ENCODE results near the gene SLC35D1.
"Not testable (repeated sequence)": the region's sequence is repeated elsewhere in the genome, so short reads cannot be mapped to it uniquely, and the experiment has no call there.

The SLC35D1 gene

GRCh38 chr1:67053785-67054772 is at the start of gene SLC35D1:
TSS of gene SLC35D1 (minus strand) at chr1:67054148. CDS start at chr1:67054013, 135 bp downstream.
- DNase-seq (ENCODE audit: low spot score), result peak; percentile 77

GRCh38 chr1:67103548-67103947 is 49.6 kb upstream of the SLC35D1 start:
- DNase-seq (ENCODE audit: low spot score), result no peak

DNA sequence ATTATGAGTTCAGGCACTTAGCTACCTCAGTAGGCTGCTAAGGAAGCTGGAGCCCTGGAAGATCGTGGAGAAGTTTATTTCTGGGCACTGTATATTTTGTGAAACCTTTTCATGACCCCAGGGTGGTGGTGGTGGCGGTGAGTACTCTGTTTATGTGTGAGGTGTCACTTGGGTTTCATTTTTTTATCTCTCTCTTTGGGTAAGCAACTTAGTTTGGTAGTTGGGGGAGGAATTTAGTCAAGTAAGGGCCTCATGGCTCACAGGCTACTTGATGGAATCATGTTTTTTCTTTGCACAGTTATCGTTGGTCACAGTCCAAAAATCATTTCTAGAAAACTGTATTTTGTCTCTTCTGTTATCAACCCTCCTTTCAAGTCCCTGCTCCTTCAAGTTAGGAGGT is 46.9 kb upstream of the SLC35D1 start:
- DNase-seq (ENCODE audit: low spot score), result no peak

DNA sequence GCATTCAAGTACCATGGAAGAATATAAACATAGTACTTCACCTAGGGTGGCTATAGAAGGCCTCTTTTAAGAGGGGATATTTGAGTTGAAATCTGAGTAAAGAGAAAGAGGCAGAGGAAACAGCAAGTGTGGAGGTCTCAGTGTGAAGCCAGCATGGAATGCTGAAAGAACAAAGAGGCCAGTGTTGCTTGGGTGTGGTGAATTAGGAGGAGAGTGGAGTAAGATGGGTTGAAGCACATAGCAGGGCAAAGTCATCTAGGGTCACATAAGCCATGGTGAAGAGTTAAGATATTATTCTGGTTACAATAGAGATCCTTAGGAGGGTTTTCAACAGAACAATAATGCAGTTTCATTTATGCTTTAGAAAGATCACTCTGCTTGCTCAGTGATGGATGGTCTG is 43.4 kb upstream of the SLC35D1 start:
- DNase-seq (ENCODE audit: low spot score), result peak; percentile 4

DNA sequence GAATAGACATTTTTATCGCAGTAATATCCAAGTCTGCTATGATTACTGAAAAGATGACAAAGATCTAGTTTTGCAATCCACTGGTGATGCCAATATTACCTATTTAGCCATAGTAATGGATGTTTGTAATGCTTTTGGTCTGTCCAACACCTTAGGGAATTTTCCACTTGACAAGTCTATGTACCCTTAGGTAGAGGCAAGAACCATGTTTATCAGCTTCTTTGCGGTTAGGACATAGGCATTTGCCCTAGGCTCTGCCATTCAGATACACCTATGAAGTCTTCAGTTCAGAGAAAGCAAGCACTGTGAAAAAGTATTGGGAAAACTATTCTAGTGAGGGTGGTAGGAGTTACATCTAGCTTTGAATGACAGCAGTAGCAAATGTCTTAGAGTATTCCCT is 40.2 kb upstream of the SLC35D1 start:
- no peak for DNase-seq (ENCODE audit: low spot score)

- DNase-seq (ENCODE audit: low spot score), result no peak
These were observed 35.8 kb upstream of the SLC35D1 start for GRCh38 chr1:67089685-67090208.

- DNase-seq (ENCODE audit: low spot score), result no peak
These were observed 34.5 kb upstream of the SLC35D1 start for GRCh38 chr1:67088440-67088839.

DNA sequence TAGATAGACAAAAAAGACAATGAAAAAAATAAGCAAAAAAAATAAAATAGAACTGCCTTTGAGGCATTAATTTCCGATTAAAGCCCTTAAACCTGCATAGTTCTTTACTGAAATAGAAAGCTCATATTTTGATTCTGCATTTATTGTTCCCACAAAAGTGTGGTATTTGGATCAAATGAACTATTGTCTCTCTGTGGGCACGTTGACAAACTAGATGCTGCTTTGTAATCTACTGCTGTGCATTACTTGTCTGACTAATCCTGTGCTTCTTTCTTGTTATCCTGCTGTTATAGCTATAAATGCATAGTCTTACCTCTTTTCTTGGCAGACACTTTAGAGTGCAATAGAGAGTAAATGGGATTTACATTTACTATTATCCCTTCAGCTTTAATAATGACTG is 31.4 kb upstream of the SLC35D1 start:
- DNase-seq (ENCODE audit: low spot score), result no peak

DNA sequence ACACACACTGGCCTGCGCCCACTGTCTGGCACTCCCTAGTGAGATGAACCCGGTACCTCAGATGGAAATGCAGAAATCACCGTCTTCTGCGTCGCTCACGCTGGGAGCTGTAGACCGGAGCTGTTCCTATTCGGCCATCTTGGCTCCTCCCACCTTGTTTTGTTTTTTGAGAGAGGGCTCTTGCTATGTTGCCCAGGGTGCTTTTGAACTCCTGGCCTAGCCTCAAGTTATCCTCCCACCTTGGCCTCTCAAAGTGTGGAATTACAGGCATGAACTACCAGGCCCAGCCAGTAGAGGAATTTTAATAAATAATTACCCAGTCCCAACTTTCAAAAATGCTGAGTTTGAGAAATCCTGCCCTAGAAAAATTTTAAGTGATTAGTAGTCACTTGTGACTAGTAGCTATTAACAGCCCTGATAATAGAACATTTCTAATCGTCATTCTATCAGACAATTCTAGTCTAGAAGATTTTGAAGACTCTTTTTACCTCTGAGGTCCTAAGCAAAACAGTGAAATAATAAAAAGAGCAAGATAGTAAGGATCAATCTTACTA is 30.9 kb upstream of the SLC35D1 start:
- no peak for DNase-seq (ENCODE audit: low spot score)

GRCh38 chr1:67078291-67078690 is 24.3 kb upstream of the SLC35D1 start:
- no peak for DNase-seq (ENCODE audit: low spot score)

DNA sequence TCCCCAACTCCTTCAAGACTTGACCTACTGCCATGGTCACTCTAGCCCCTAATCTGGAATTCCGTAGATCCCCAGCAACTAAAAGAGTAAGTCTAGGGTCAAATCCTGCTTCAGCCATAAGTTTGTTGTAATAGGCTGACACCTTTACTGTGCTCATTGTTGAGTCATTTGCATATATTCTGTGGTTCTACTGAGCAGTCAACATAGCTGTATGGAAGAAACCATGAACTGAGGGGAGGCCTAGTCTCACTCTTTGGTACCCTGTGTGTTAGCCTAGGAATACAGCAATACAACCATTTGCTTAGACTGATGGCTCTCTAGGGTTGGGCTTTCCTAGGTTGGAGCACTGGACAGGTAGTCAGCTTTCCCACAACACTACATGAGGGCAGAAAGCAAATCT is 23.6 kb upstream of the SLC35D1 start:
- DNase-seq (ENCODE audit: low spot score), result no peak

DNA sequence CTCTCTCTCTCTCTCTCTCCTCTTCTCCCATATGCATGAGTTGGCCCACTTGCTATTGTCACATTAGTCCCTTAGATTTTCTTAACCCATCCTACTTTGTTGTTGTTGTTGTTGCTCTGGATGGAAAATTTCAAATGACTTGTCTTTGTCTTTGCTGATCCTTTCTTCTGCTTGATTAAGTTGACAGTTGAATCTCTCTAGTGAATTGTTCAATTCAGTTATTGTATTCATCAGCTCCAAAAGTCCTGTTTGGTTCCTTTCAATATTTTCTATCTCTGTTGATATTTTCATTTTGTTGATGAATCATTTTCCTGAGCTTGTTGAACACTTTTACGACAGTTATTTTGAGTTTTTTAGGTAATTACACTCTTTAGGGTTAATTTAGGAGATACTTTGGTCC is 18.8 kb upstream of the SLC35D1 start:
- no peak for DNase-seq (ENCODE audit: low spot score)

DNA sequence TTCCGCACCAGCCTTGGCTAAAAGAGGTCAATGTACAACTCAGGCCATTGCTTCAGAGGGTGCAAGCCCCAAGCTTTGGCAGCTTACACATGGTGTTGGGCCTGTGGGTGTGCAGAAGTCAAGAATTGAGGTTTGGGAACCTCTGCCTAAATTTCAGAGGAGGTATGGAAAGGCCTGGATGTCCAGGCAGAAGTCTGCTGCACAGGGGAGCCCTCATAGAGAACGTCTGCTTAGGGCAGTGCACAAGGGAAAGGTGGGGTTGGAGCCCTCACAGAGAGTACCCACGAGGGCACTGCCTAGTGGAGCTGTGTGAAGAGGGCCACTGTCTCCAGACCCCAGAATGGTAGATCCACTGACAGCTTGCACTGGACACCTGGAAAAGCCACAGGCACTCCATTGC is 13.7 kb upstream of the SLC35D1 start:
- not testable (repeated sequence) for DNase-seq (ENCODE audit: low spot score)

DNA sequence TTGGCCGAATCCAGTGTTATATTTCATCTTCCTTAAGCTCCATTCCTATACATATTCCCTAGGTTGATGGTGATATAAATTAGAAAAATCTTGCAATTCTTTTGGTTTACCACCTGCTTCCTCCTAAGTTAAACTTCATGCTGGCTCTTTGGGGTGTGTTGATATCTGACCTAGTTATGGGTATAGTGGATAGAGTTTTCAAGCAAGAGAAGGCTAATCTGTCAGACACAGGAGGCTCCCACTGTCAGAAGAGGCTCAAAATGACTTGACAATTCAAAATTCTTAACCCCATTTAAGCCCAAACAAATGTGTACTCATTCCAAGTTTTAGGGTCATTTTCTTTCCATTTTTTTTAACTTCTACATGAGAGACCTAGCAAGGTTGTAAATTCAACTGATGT is 8.5 kb upstream of the SLC35D1 start:
- no peak for DNase-seq (ENCODE audit: low spot score)

DNA sequence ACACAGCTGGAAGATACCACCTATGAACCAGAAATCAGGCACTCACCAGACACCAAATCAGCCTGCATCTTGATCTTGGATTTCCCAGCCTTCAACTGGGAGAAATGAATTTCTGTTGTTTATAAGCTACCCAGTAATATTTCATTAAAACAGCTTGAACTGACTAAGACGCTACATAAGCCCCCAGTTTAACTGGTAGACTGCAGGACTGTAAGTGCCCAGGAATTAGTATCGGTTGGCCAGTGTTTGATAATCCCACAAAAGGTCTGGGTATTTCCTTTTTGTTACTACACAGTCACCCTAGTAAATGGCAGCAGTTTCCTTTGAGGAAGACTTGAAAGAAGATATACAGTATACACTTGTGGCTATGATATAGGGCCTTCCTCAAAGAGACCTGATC is 7.3 kb upstream of the SLC35D1 start:
- no peak for DNase-seq (ENCODE audit: low spot score)

GRCh38 chr1:67060811-67061218 is 6.9 kb upstream of the SLC35D1 start:
- peak; percentile 88 for DNase-seq (ENCODE audit: low spot score)

DNA sequence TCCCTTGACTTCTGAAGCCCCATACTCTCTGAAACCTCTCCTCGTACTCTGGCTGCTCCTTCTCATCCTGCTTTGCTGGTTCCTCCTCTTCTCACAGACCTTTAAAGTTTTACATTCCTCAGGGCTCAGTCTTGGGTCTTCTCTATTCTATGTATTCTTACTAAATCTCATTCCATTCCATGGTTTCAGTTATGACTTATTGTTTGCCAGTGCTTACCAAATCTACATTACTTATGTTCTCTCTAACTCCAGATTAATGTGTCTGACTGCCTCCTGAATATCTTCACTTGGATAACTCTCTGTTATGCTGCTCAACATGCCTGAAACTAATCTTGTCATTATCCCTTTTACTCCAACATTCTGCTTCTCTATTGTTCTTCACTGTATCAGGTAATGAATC is 5.4 kb upstream of the SLC35D1 start:
- DNase-seq (ENCODE audit: low spot score), result no peak

DNA sequence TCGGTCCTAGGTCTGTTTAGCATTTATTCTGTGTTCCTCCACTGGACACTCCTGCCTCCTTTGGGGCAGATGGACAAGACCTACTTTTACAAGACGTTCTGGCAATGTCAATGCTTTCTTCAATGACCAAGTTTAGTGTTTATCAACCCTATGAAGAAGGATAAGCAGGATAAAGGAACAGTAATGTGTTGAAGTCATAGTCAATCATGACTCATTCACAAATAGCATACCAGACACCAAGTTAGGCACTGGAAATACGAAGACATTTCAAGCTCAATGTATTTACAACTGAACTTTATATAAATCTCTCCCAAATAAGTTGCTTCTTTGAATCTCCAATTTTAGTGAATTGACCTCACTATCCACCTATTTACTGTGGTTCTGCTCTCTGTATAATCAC is 4.8 kb upstream of the SLC35D1 start:
- no peak for DNase-seq (ENCODE audit: low spot score)

GRCh38 chr1:67058242-67058641 is 4.3 kb upstream of the SLC35D1 start:
- peak; percentile 13 for DNase-seq (ENCODE audit: low spot score)

GRCh38 chr1:67053535-67053784 is 488 bp downstream of the SLC35D1 start:
- DNase-seq (ENCODE audit: low spot score), result no peak

DNA sequence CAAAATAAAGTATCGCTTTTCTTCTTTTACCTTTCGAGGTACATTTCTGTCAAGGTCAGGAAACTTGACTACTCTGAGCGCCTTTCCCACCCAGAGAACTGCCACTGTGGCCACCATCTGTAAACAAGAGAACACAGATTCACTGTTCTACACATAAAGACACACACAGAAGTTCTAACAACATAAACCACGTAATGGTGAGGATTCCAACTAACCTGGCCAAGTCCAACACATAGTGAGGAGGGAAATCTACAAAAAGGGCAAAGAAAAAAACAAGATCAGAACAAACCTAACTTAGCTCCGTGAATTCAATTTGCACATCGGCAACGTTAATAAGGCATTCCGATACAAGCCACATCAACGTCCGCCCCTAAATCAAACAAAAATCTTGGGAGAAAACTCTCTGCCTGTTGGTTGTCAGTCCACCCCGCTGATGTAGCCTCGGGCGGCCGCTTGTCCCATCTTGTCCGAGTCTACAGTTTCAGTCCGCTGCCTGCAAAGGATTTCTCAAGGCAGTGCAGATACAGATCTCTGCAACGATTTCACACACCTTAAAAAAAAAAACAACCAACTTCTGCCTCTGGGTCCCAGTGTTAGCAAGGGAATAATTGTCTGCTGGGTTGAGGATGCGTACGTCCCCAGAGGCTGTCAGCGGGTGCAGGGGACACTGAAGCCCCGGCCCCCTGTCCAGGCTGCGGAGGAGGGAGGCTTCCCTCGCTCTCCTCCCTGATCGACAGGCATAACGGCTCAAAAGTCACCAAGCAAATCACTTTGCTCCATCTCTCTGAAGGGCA is 1.0 kb downstream of the SLC35D1 start:
- DNase-seq (ENCODE audit: low spot score), result peak; percentile 52

- no peak for DNase-seq (ENCODE audit: low spot score)
These were observed 2.8 kb downstream of the SLC35D1 start for GRCh38 chr1:67051196-67051595.

Measured in SW480 (cell line).